ENCODE data around the gene SORCS2. TPM values are rescaled to one million over a fixed set of nuclear protein-coding genes. Genes with fewer than 3 reads are reported as not detected.

Gene SORCS2
- total and polyA plus RNA-seq, 2 experiments from 2014 or later = 0.38 to 1.4 TPM

- H2AFZ ChIP-seq = no peak overlapping the region
- no peak overlapping the region for H3K4me3 ChIP-seq
- no peaks in the 10 kb centered on the region for H3F3A ChIP-seq (ENCODE audit: insufficient read depth)
- no peak overlapping the region for H3K9ac ChIP-seq
- no peaks in the 10 kb centered on the region for H3K9me2 ChIP-seq (ENCODE audit: insufficient read depth)
- H3K9me3 ChIP-seq (ENCODE audit: low read depth) = no peaks in the 10 kb centered on the region
- H3K36me3 ChIP-seq (ENCODE audit: low read depth) = no peaks in the 10 kb centered on the region
- H3K4me2 ChIP-seq (ENCODE audit: unreplicated experiment) = no peak overlapping the region
- H3K4me1 ChIP-seq (ENCODE audit: insufficient read depth) = no peaks in the 10 kb centered on the region
- DNase-seq = no peak
- TF ChIP-seq EZH2 (IDR thresholded peaks at IDR 0.05; ENCODE audit: insufficient read depth, poor library complexity, severe bottlenecking) (no peak), EZH2phosphoT487 (IDR thresholded peaks at IDR 0.05; ENCODE audit: insufficient read depth, low read depth) (no peak)
- in situ Hi-C loops (cut with MboI) = no loop called here
- 27 to 28% methylated on average over 20 of the region's 20 CpGs for WGBS, 2 experiments (ENCODE audit: low coverage in 1 of 2, low lambda C conversion rate in 2 of 2, missing lambda C conversion rate in 2 of 2)
- H3K79me2 ChIP-seq (ENCODE audit: insufficient read depth) = no peaks in the 10 kb centered on the region
- peaks cover 8% of the 10 kb centered on the region for H3K27me3 ChIP-seq (replicated peaks; ENCODE audit: insufficient read depth)
- H3K27ac ChIP-seq = no peak overlapping the region
- no peaks in the 10 kb centered on the region for H4K20me1 ChIP-seq (ENCODE audit: insufficient read depth)
Measured at GRCh38 chr4:7287274-7287917, 95.1 kb downstream of the SORCS2 start.

GRCh38 chr4:7287918-7288280 is 95.6 kb downstream of the SORCS2 start:
- WGBS, 2 experiments (ENCODE audit: low coverage in 1 of 2, low lambda C conversion rate in 2 of 2, missing lambda C conversion rate in 2 of 2) = 66 to 76% methylated on average over 18 of the region's 18 CpGs

GRCh38 chr4:7288751-7289523 is 96.6 kb downstream of the SORCS2 start:
- Histone ChIP-seq H4K20me1 (ENCODE audit: insufficient read depth) (no peaks in the 10 kb centered on the region), H3K36me3 (ENCODE audit: low read depth) (no peaks in the 10 kb centered on the region), H3K9me2 (ENCODE audit: insufficient read depth) (no peaks in the 10 kb centered on the region), H3K4me3 (no peak overlapping the region), H3K4me2 (ENCODE audit: unreplicated experiment) (no peak overlapping the region), H3K27me3 (replicated peaks; ENCODE audit: insufficient read depth) (peaks cover 8% of the 10 kb centered on the region), H3K79me2 (ENCODE audit: insufficient read depth) (no peaks in the 10 kb centered on the region), H3K4me1 (ENCODE audit: insufficient read depth) (no peaks in the 10 kb centered on the region), H3F3A (ENCODE audit: insufficient read depth) (no peaks in the 10 kb centered on the region), H3K9ac (no peak overlapping the region), H3K27ac (no peak overlapping the region), H2AFZ (no peak overlapping the region), H3K9me3 (ENCODE audit: low read depth) (no peaks in the 10 kb centered on the region)
- DNase-seq = no peak
- TF ChIP-seq EZH2phosphoT487 (IDR thresholded peaks at IDR 0.05; ENCODE audit: insufficient read depth, low read depth) (no peak), EZH2 (IDR thresholded peaks at IDR 0.05; ENCODE audit: insufficient read depth, poor library complexity, severe bottlenecking) (no peak)
- WGBS, 2 experiments (ENCODE audit: low coverage in 1 of 2, low lambda C conversion rate in 2 of 2, missing lambda C conversion rate in 2 of 2) = 42 to 56% methylated on average over 2 of the region's 2 CpGs
- in situ Hi-C loops (cut with MboI) = no loop called here

More at GRCh38 chr4:7287918-7288280, 95.6 kb downstream of the SORCS2 start:
- H3K27me3 ChIP-seq (replicated peaks; ENCODE audit: insufficient read depth) = peaks cover 8% of the 10 kb centered on the region
- no peak overlapping the region for H3K4me3 ChIP-seq
- no peak overlapping the region for H3K4me2 ChIP-seq (ENCODE audit: unreplicated experiment)
- H3F3A ChIP-seq (ENCODE audit: insufficient read depth) = no peaks in the 10 kb centered on the region
- H3K27ac ChIP-seq = no peak overlapping the region
- no peaks in the 10 kb centered on the region for H3K9me2 ChIP-seq (ENCODE audit: insufficient read depth)
- H2AFZ ChIP-seq = no peak overlapping the region
- no peaks in the 10 kb centered on the region for H4K20me1 ChIP-seq (ENCODE audit: insufficient read depth)
- no peaks in the 10 kb centered on the region for H3K79me2 ChIP-seq (ENCODE audit: insufficient read depth)
- no peaks in the 10 kb centered on the region for H3K4me1 ChIP-seq (ENCODE audit: insufficient read depth)
- H3K36me3 ChIP-seq (ENCODE audit: low read depth) = no peaks in the 10 kb centered on the region
- in situ Hi-C loops (cut with MboI) = no loop called here
- no peak for TF ChIP-seq EZH2 (IDR thresholded peaks at IDR 0.05; ENCODE audit: insufficient read depth, poor library complexity, severe bottlenecking)
- no peak overlapping the region for H3K9ac ChIP-seq
- DNase-seq = no peak
- no peaks in the 10 kb centered on the region for H3K9me3 ChIP-seq (ENCODE audit: low read depth)

GRCh38 chr4:7289589-7289988 is 97.3 kb downstream of the SORCS2 start:
- Histone ChIP-seq H3K4me3 (no peak overlapping the region), H2AFZ (no peak overlapping the region), H3K4me1 (ENCODE audit: insufficient read depth) (no peaks in the 10 kb centered on the region), H3F3A (ENCODE audit: insufficient read depth) (no peaks in the 10 kb centered on the region), H3K27me3 (replicated peaks; ENCODE audit: insufficient read depth) (peaks cover 8% of the 10 kb centered on the region), H3K9ac (no peak overlapping the region), H3K9me2 (ENCODE audit: insufficient read depth) (no peaks in the 10 kb centered on the region), H4K20me1 (ENCODE audit: insufficient read depth) (no peaks in the 10 kb centered on the region), H3K9me3 (ENCODE audit: low read depth) (no peaks in the 10 kb centered on the region), H3K79me2 (ENCODE audit: insufficient read depth) (no peaks in the 10 kb centered on the region), H3K36me3 (ENCODE audit: low read depth) (no peaks in the 10 kb centered on the region), H3K27ac (no peak overlapping the region), H3K4me2 (ENCODE audit: unreplicated experiment) (no peak overlapping the region)
- 94% methylated on average over 15 of the region's 15 CpGs for WGBS, 2 experiments (ENCODE audit: low coverage in 1 of 2, low lambda C conversion rate in 2 of 2, missing lambda C conversion rate in 2 of 2)
- in situ Hi-C loops (cut with MboI) = no loop called here
- DNase-seq = no peak
- TF ChIP-seq EZH2 (IDR thresholded peaks at IDR 0.05; ENCODE audit: insufficient read depth, poor library complexity, severe bottlenecking) (no peak), EZH2phosphoT487 (IDR thresholded peaks at IDR 0.05; ENCODE audit: insufficient read depth, low read depth) (no peak)

Data from GM23248 (cell line).